MCF 10A (cell line): ENCODE measurements around the gene PEX11G. TPM values are rescaled to one million over a fixed set of nuclear protein-coding genes. Genes with fewer than 3 reads are reported as not detected.
A peak's percentile ranks its signal among the peaks of the same experiment; 100 is the strongest.

Source experiments
- BruUV-seq: library from RNA; stranded (reverse); fragments of 400-500 nt; replicated peaks from 2 replicates; lab custom pipeline; 2021; lab: Mats Ljungman, UMichigan
- CTCF ChIA-PET: fragments of 300-600 bp; sonication (Branson Sonifier 250); formaldehyde crosslinking; extraction: SDS; loops from one replicate; lab custom pipeline; 2021; ENCODE audit warnings: antibody characterized with exemption, inconsistent platforms; lab: Yijun Ruan, JAX
- POLR2A ChIA-PET: fragments of 300-600, 350-650 bp; sonication (Branson Sonifier 250); formaldehyde crosslinking; extraction: SDS; loops from one replicate; lab custom pipeline; 2020; ENCODE audit warnings: antibody characterized with exemption, inconsistent platforms; lab: Yijun Ruan, JAX
- DNase-seq: peaks from one replicate; pipeline ENCODE4 v3.0.0-alpha.2; 2018; ENCODE audit not compliant: unreplicated experiment
- H3K27ac Mint-ChIP-seq: one replicate; pipeline ENCODE4 v1.8.0; 2022; ENCODE audit warnings: mild to moderate bottlenecking, low read depth, mixed read lengths; ENCODE audit not compliant: unreplicated experiment
- H3K27me3 Mint-ChIP-seq: one replicate; pipeline ENCODE4 v1.8.0; 2022; ENCODE audit warnings: mixed read lengths; ENCODE audit not compliant: insufficient read depth, unreplicated experiment
- H3K36me3 Mint-ChIP-seq: one replicate; pipeline ENCODE4 v1.8.0; 2022; ENCODE audit warnings: mild to moderate bottlenecking, moderate library complexity, mixed read lengths; ENCODE audit not compliant: insufficient read depth, unreplicated experiment
- H3K4me1 Mint-ChIP-seq: one replicate; pipeline ENCODE4 v1.8.0; 2022; ENCODE audit warnings: mixed read lengths; ENCODE audit not compliant: insufficient read depth, unreplicated experiment
- H3K4me3 Mint-ChIP-seq: one replicate; pipeline ENCODE4 v1.8.0; 2022; ENCODE audit warnings: mild to moderate bottlenecking, moderate library complexity, mixed read lengths; ENCODE audit not compliant: unreplicated experiment
- H3K9me3 Mint-ChIP-seq: one replicate; pipeline ENCODE4 v1.8.0; 2022; ENCODE audit warnings: mixed read lengths; ENCODE audit not compliant: unreplicated experiment
- CTCF ChIP-seq: fragments of 200-600 bp; IDR thresholded peaks from one replicate; pipeline ENCODE4 v1.8.0; 2022; ENCODE audit warnings: antibody characterized with exemption, mild to moderate bottlenecking; ENCODE audit not compliant: unreplicated experiment
- intact Hi-C: fragments of 100-400 bp; cut with micrococcal nuclease; formaldehyde crosslinking; loops from 2 replicates; pipeline ENCODE4 v1.14.1; 2022
- total RNA-seq: library from RNA; stranded (reverse); gene quantifications from 2 replicates; pipeline ENCODE4 v1.2.3, GENCODE V29; 2022

PEX11G gene
- total RNA-seq, 1 experiment from 2014 or later: 5.5 TPM

GRCh38 chr19:7461841-7462629, 26.8 kb downstream of the PEX11G start:
- no peaks in the 10 kb centered on the region for H3K27me3 Mint-ChIP-seq

GRCh38 chr19:7460562-7460966, 28.3 kb downstream of the PEX11G start:
- peak; percentile 73 for DNase-seq
- no TSS peak for BruUV-seq
- Mint-ChIP-seq H3K9me3 (no peaks in the 10 kb centered on the region), H3K4me1 (no peaks in the 10 kb centered on the region), H3K4me3 (no peak overlapping the region), H3K36me3 (peaks cover 72% of the 10 kb centered on the region), H3K27me3 (no peaks in the 10 kb centered on the region), H3K27ac (no peak overlapping the region)
- POLR2A ChIA-PET: interaction anchor here (0.6 kb wide), 1 partner anchor 37 kb away, joined by 3 read pairs; no protein-coding TSS in a partner anchor
- no peak for TF ChIP-seq CTCF
- CTCF ChIA-PET: no interaction called here
- intact Hi-C loops: no loop called here

More at GRCh38 chr19:7461841-7462629, 26.8 kb downstream of the PEX11G start:
- no peaks in the 10 kb centered on the region for H3K4me1 Mint-ChIP-seq
- no peak for DNase-seq
- POLR2A ChIA-PET: no interaction called here
- CTCF ChIA-PET: no interaction called here
- H3K27ac Mint-ChIP-seq: no peak overlapping the region
- BruUV-seq: no TSS peak
- no peak overlapping the region for H3K4me3 Mint-ChIP-seq
- no peak for TF ChIP-seq CTCF
- peaks cover 70% of the 10 kb centered on the region for H3K36me3 Mint-ChIP-seq
- no peaks in the 10 kb centered on the region for H3K9me3 Mint-ChIP-seq
- intact Hi-C loops: no loop called here

- BruUV-seq: no TSS peak
- Mint-ChIP-seq H3K27ac (no peak overlapping the region), H3K9me3 (no peaks in the 10 kb centered on the region), H3K4me3 (no peak overlapping the region), H3K36me3 (peaks cover 76% of the 10 kb centered on the region), H3K27me3 (no peaks in the 10 kb centered on the region), H3K4me1 (no peaks in the 10 kb centered on the region)
- ChIA-PET CTCF (interaction anchor here (1.1 kb wide), 1 partner anchor 93 kb away, joined by 3 read pairs; no protein-coding TSS in a partner anchor), POLR2A (no interaction called here)
- intact Hi-C loops: no loop called here
- TF ChIP-seq CTCF: no peak
- no peak for DNase-seq
These were observed 29.1 kb downstream of the PEX11G start for GRCh38 chr19:7459773-7460172.

DNA sequence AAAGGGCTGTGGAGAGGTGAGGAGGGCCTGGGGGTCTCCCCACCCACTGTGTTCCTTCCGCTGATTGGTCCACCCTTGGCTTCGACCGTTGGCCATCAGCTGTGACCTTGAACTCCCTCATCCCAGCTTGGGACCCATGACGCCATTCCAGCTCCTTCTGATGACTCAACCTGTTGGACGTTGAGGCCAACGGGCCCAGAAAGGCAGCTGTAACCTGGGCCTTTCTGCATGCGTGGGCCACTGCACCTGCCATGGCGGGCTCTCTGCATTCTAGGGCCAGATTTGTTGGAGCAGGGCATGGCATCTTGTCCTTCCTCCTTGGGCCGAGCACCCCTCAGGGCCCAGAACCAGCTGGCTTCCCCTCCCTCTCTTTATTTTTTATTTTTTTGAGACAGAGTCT, 30.2 kb downstream of the PEX11G start:
- no peak for TF ChIP-seq CTCF
- ChIA-PET POLR2A (interaction anchor here (0.9 kb wide), 1 partner anchor 12 kb away, joined by 3 read pairs; no protein-coding TSS in a partner anchor), CTCF (no interaction called here)
- no peak for DNase-seq
- Mint-ChIP-seq H3K4me3 (no peak overlapping the region), H3K4me1 (no peaks in the 10 kb centered on the region), H3K36me3 (peaks cover 76% of the 10 kb centered on the region), H3K27ac (no peak overlapping the region), H3K27me3 (no peaks in the 10 kb centered on the region), H3K9me3 (no peaks in the 10 kb centered on the region)
- intact Hi-C loops: no loop called here
- BruUV-seq: no TSS peak
